Measurements from ENCODE around the gene PRKAG2.
A peak's percentile ranks its signal among the peaks of the same experiment; 100 is the strongest.

The PRKAG2 gene

DNA sequence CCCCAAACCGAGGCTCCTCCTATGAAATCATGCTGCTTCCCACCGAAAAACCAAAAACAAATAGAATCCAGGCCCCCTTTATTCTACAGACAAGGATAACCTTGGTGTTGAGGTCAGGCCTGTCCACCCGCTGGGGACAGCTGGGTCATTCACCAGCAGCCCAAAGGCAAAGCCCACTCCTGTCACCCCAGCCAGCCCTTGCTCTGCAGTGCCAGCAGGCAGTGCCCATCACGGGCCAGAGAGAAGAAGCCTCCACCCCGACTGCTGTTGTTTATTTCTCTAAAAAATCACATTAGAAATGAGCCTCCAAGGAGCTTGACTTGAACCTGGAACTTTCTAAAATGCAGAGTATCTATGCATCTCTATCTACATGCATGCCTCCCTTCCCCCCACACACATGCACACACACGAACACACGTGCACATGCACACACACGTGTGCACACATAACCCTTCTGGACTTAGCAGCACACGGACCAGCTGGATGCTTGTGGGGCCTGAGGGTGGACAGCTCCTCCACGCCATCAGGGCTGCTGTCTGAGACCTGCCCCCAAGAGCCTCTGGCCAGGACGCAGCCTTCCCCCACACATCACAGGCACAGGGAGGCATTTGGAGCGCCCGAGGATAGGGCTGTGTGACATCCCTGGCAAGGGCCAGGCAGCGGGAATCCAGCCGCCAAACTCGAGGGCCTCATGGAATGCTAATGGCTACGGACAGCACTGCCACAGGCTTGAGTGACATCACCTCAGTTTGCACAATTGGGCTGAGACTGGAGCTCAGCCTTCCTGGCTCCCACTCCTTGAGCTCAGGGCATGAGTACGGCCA is 22.8 kb downstream of the PRKAG2 start:
- Histone ChIP-seq H3K36me3 (no peaks in the 10 kb centered on the region), H3K9me3 (no peaks in the 10 kb centered on the region)
- TF ChIP-seq, protein P1, sequence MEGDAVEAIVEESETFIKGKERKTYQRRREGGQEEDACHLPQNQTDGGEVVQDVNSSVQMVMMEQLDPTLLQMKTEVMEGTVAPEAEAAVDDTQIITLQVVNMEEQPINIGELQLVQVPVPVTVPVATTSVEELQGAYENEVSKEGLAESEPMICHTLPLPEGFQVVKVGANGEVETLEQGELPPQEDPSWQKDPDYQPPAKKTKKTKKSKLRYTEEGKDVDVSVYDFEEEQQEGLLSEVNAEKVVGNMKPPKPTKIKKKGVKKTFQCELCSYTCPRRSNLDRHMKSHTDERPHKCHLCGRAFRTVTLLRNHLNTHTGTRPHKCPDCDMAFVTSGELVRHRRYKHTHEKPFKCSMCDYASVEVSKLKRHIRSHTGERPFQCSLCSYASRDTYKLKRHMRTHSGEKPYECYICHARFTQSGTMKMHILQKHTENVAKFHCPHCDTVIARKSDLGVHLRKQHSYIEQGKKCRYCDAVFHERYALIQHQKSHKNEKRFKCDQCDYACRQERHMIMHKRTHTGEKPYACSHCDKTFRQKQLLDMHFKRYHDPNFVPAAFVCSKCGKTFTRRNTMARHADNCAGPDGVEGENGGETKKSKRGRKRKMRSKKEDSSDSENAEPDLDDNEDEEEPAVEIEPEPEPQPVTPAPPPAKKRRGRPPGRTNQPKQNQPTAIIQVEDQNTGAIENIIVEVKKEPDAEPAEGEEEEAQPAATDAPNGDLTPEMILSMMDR (IDR thresholded peaks at IDR 0.05) = no peak

DNA sequence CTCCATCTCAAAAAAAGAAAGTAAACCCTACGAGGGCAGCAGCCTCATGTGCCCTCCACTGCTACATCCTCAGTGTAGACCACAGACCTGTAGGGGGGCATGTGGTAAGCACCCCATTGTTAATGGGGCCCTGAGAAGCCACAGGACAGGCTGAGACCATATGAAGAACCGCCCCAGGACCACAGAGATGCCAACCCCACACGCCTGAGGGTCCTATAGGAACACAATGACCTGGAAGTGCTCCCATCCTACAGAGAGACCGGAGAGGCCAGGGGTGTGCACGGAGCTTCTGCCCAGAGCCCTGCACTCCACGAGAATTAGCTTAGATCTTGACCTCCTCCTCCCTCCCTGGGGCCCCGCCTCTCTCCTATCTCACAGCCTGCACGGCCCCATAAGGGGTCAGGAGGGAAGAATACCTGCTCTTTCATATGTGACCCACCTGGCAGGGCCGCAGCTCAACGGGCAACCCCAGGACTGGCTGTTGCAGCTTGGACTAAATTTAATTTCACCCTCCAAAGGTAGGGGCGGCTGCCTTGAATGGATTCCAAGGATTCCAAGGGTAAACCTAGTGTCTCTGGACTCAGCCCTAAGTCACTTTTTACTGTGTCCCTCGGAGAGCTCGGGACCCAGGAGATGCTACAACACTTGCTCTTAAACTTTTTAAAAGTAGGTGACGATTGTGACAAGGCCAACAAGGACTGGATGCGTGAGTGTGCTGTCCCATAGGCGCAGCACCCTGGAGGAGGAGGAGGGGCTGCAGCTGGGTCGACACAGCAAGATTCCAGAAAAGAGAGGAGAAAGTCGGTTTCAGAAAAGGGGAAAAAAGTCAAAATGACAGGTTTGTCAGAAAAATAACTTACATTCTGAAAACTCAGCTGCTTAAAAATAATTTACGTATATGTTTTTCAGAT is 24.2 kb downstream of the PRKAG2 start:
- no peaks in the 10 kb centered on the region for H3K9me3 ChIP-seq
- peak overlapping the region in 1 of 2 experiments; percentile 64 for H3K4me3 ChIP-seq (ENCODE audit: low read depth in 1 of 2, low read length in 1 of 2)
- H3K27me3 ChIP-seq = no peaks in the 10 kb centered on the region
- H3K27ac ChIP-seq = no peak overlapping the region
- TF ChIP-seq, protein P1 (IDR thresholded peaks at IDR 0.05) = no peak
- H3K36me3 ChIP-seq = no peaks in the 10 kb centered on the region
- peaks cover 16 to 18% of the 10 kb centered on the region in 2 experiments for H3K4me1 ChIP-seq (ENCODE audit: control insufficient read depth in 1 of 2, insufficient read depth in 1 of 2, low read depth in 1 of 2, low read length in 1 of 2)

More for the DNA sequence above, 22.8 kb downstream of the PRKAG2 start:
- Histone ChIP-seq H3K4me3 (ENCODE audit: low read depth in 1 of 2, low read length in 1 of 2) (no peak overlapping the region), H3K4me1 (ENCODE audit: control insufficient read depth in 1 of 2, insufficient read depth in 1 of 2, low read depth in 1 of 2, low read length in 1 of 2) (peaks cover 16 to 18% of the 10 kb centered on the region in 2 experiments), H3K27me3 (no peaks in the 10 kb centered on the region), H3K27ac (no peak overlapping the region)

DNA sequence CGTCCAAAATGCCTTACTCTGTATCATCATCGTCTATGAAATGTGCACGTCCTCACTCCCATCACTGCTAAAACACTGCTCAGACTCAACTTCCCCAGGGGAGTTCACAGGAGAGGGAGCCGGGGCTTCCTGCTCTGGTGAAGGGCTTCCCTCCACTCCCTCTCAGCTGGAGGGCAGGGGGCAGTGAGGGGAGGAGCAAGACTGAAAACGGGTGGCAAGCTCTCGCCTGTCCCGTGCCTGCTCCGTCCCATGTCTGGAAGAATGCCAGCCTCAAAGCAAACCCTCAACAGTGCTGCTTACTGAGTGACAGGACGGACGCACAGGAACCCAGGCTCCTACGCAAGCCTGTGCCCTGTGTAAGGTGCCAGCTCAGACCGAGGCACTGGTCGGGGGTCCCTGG is 25.1 kb downstream of the PRKAG2 start:
- Histone ChIP-seq H3K4me3 (ENCODE audit: low read depth in 1 of 2, low read length in 1 of 2) (peak overlapping the region; percentile 64 to 69), H3K27me3 (no peaks in the 10 kb centered on the region), H3K9me3 (no peaks in the 10 kb centered on the region), H3K4me1 (ENCODE audit: control insufficient read depth in 1 of 2, insufficient read depth in 1 of 2, low read depth in 1 of 2, low read length in 1 of 2) (peaks cover 16 to 18% of the 10 kb centered on the region in 2 experiments), H3K36me3 (no peaks in the 10 kb centered on the region), H3K27ac (peak overlapping the region; percentile 69)
- TF ChIP-seq, protein P1 (IDR thresholded peaks at IDR 0.05) = no peak

DNA sequence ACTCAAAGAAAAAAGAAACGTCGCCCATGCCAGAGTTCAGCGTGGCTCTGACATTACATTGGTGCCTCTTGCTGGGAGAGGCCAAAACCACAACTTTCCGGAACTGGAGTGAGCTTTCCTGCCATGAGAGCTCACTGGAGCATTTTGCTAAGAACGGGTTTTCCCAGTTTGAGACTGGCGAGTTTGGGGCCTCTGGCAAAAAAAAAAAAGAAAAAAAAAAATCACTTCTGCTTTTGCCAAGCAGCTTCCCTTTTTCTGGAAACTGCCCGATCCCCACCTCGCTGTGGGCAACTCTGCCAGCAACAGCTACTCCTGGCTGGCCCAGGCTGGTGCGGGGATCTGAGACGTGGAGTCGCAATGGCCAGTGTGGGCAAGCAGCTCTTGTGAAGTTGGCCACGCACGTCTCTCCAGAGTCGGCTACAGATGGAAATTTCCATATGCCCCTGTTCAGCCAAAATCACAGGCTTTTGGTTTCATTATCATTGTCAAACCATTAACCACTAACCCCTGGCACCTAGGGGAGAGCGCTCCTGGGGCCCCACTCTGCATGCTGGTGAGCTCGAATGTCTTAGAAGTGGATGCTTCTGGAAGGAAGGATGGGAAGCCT is 25.7 kb downstream of the PRKAG2 start:
- TF ChIP-seq, protein P1 (IDR thresholded peaks at IDR 0.05) = no peak
- Histone ChIP-seq H3K9me3 (no peaks in the 10 kb centered on the region), H3K4me3 (ENCODE audit: low read depth in 1 of 2, low read length in 1 of 2) (peak overlapping the region; percentile 64 to 69), H3K27me3 (no peaks in the 10 kb centered on the region), H3K27ac (peak overlapping the region; percentile 69), H3K36me3 (no peaks in the 10 kb centered on the region), H3K4me1 (ENCODE audit: control insufficient read depth in 1 of 2, insufficient read depth in 1 of 2, low read depth in 1 of 2, low read length in 1 of 2) (peaks cover 16 to 18% of the 10 kb centered on the region in 2 experiments)

DNA sequence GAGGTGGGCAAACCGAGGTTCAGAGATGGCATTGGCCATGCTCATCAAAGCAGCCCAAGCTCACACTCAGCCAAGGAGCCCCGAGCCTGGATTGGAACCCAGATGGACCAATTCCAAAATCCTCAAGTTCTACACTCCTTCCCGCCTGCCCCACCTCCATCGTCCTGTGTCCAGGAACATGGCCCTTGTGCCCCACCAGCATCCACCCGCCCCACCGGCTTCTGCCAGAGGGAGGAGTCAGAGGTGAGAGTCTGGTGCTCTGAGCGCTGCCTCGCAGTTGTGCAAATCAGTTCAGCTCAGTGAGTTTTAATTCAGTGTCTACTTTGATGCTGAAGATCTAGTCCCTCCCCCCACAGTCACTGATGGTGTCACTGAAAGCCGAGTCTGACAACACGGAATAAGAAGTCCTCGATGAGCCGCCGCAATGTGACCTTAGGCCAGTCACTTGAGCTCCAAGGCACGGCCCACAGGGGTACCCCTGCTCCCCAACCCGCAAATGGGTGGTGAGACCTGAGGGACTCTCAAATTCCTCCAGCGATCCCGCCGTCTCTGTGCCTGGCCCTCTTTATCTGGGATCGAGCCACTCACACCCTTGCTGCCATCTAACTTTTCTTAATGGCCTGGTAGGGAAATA is 26.3 kb downstream of the PRKAG2 start:
- Histone ChIP-seq H3K4me3 (ENCODE audit: low read depth in 1 of 2, low read length in 1 of 2) (peak overlapping the region; percentile 64 to 69), H3K27ac (peak overlapping the region; percentile 69), H3K4me1 (ENCODE audit: control insufficient read depth in 1 of 2, insufficient read depth in 1 of 2, low read depth in 1 of 2, low read length in 1 of 2) (peaks cover 16 to 18% of the 10 kb centered on the region in 2 experiments), H3K9me3 (no peaks in the 10 kb centered on the region), H3K36me3 (no peaks in the 10 kb centered on the region), H3K27me3 (no peaks in the 10 kb centered on the region)
- TF ChIP-seq, protein P1 (IDR thresholded peaks at IDR 0.05) = no peak

All from neutrophil (primary cell).